HG02763 (cell line): Measurements from ENCODE around the gene HERC3.
A peak's percentile ranks its signal among the peaks of the same experiment; 100 is the strongest.

ENCODE experiments used
- ATAC-seq: cut with Tn5 transposase; IDR thresholded peaks from one replicate; pipeline ENCODE4 v1.9.1; 2021; ENCODE audit warnings: mild to moderate bottlenecking, moderate library complexity; ENCODE audit not compliant: unreplicated experiment

Gene HERC3

DNA sequence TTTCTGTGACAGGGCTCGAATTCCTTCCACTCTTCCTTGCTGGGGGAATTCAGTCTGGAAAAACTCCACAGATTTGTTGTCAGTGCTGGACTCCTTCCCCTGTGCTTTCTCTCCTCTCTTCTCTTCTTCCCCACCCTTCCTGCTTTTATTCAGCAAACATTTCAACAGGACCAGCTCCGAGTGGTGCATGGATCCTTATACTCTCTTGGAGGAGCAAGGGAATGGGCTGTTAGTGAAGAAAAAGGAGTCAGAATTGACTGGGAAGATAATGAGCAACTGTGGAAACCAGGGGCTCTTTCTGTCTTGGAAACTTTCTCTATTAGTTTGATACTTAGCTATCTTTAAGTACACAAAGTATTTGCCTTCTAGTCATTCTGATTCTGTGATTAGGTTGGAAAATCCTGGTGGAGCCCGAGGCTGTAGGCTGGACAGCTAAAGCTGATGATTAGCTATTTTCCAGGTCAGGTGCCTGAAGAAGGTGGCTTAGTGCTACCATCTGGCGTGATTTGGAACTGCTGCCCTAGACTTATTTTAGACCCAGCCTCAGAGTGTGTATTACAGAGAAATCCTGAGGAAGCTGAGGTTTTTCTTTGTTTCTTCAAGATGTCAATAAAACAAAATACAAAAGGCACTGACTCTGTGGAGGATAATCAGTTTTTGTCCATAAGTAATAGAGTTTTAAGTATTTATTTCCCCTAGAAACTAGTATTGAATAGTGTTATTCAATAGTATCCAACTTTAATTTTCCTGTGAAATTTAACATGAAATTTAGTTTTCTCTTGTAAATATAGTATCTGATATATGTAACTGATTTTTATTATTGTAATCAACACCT lies 67.0 kb downstream of the HERC3 start:
- peak; percentile 90 for ATAC-seq

DNA sequence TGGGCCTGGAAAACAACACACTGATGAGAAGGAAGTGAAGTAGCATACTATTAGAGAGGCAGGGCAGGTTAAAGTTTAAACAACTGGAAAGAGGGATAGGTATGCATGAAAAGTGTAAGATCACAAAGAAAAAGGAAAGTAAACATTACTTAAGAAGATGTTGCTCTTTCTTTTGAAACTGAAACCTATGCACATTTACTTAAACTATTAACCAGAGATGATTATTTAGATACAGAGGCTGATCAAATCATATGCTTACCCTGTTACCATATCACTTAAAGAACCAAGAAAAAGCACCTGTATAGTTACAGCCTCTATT lies 67.6 kb downstream of the HERC3 start:
- no peak for ATAC-seq

DNA sequence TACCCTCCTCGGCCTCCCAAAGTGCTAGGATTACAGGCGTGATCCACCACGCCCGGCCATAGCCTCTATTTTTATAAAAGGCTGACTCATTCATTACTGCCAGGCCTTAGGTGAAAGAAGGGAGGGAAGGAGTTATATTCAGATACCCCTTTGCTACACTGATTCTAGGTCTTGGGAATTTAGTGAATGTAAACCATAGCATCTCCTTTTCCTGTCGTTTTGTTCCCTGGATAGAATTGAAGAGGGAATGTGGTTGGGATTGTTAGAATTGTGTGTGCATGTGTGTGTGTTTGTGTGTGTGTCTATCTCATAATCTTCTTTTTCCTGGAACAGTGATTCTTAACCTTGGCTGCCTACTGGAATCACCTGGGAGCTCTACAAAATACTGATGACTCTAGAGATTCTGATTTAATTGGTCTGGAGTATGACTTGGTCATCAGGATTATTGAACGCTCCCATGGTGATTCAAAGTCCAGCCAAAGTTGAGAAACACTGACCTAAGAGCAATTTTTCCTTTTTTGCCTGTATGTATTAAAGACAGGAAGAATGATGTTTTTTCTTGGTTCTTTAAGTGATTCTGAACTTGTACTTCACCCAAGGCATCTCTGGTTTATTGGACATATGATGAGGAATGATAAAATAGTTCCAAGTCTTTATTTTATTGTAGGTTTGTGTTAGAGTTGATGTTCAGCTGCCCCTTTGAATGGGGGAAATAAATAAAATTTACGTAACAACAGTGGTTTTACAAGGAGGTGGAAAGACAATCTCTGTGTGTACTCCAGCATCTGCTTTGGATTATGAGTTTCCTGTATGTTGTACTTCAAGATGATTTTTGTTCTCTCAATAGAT lies 68.4 kb downstream of the HERC3 start:
- no peak for ATAC-seq

DNA sequence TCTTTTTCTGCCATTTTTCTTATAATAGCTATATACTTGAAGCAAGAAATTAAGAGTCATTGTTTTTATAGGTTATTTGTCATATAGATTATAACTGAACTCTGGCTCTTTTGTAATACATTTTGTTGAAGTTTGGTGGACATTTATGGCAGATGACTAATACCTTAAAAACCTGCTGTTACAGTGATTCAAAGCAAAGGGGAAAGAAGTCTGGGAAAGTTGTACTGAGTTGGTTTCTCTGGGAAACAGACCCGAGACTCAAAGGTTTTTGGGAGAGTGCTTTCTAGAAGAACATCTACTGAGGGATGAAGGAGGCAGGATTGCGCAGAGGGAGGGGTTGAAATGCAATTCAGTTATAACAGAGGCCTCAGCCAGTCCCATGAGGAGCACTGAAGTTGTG lies 69.5 kb downstream of the HERC3 start:
- ATAC-seq = no peak

DNA sequence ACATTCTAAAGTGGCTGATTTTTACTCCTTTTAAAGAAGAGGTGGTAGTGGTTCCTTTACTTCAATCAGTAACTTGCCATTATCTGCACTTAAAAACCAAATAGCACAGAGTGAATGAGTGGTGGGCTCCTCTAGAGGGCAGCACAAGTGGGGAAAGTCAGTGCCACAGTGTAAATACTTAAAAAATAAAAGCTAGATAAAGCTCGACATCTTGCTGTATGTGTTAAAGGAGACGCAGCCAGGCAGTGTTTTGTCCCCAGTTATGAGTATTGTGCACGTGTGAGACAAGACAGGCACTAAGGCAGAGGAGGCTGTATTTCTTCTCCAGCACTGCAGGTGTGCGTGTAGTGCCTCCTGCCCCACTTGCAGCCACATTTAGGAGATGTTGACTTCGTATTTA lies 80.7 kb downstream of the HERC3 start:
- ATAC-seq = peak; percentile 58

DNA sequence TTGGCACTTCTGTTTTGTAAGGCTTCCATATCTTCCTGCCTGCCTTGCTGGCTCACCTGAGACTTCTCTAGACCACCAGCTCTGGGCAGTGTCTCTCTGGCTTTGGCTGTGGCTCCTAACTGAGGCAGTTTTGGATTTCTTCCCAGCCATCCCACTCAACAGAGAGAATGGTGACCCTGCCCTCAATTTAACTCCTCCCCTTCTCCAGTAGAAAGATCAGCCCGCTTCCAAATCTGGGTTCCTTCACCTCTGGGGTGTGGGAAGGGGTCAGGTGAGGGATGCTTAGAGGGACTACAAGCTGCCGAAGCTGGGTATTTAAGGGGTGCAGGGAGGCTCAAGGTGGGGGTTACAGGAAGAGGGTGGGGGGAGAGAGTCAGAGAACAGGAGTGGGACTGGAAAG lies 81.6 kb downstream of the HERC3 start:
- ATAC-seq = no peak

DNA sequence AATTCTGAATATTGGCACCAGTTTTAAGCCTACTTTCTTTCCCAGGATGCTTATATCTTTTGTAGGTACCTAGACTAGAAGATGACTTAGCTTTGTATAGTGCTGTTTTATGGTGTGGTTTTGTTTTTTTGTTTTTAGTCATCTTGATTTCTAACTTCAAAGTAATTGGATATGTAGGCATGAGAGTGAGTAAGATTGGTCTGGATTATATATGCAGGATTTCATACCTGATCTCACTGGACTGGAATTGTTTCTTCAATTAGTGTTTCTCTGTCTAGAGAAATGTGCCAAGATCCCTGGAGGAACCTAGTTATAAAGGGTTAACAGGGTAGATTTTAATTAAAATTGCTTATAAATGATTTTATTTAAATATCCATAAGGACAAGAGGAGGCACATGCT lies 82.3 kb downstream of the HERC3 start:
- no peak for ATAC-seq

DNA sequence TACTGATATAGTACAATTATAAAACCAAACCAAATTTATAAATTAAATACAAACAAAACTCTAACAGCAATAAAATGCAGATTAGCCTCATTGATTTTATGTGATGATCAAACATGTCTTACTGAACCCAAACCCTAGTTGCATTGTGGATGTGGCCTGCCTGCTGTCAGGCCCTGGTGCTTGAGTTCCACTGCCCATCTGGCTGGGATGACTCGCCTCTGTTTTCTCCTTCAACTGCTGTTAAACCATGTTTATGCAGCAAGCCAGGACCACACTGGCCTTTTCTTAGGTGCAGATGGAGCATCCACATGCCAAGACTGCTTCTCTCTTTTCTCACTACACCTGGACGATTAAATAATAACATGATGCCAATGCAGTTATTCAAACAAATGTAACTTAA lies 82.7 kb downstream of the HERC3 start:
- ATAC-seq = no peak

DNA sequence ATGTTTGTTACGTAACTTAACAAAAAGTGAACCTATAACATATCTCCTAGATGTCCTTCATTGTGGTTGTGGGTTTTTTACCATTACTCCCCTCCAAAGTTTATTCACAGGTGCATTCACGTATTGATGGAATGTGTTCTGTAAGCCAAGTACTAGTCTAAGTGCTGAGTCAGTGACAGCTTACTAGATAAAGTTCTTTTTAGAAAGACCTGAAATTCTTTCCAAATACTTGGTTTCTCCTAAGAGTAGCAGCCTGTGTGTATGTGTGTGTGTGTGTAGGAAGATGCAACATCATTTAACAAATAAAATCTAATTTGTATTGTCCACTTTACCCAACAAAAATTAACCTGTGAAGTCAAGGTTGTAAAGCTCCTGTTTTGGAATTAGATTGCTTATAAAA lies 83.3 kb downstream of the HERC3 start:
- ATAC-seq = no peak

DNA sequence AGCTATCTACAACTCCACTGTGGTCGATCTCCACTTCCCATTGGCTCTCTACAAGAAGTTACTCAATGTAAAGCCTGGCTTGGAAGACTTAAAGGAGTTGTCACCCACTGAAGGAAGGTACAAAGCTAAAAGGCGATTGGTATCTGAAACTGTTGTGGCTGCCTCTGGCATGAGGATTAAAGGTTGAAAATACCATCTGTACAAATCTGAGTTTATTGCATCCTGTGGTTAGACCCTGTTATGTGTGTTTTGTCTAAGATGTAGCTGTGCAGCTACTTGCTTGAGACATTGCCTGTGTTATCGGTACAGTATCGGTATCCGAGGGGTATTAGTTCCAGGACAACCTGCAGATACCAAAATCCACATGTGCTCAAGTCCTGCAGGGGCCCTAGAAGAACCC lies 88.9 kb downstream of the HERC3 start:
- ATAC-seq = no peak

DNA sequence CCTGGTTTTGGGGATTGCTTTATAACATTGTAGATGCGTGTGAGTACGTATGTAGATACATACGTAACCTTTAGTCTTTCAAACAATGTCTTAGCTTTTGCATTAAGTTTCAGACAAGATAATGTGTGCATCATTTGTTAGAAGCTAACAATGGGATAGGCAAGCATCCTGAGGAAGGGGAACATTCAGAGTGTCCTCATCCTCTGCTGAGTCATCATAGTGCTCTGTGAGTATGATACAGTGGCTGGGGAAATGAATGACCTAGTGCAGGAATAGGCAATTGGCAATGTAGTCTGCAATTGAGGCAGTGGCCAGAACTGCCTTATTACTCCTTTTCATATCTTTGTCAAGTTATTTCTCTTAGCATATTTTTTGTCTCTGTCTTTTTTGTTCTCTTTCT lies 98.1 kb downstream of the HERC3 start:
- ATAC-seq = no peak

DNA sequence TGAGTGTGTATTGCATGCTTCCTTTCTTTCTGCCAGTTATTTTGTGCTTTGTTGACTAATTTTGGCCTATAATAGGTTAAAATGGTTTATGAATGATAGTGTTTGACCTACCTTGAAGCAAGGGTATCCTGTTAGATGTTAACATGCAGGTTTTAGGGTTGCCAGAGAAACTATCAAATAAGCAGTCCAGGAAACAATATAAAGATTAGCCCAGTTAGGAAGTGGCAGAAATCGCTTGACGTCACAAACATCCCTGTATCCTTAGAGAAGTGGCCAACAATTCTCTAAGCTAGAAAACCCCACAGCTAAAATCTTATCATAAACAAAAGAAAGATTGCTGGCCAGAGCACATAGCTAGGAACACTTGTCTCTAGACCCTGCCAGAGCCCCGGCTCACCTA lies 101.5 kb downstream of the HERC3 start:
- ATAC-seq = no peak

DNA sequence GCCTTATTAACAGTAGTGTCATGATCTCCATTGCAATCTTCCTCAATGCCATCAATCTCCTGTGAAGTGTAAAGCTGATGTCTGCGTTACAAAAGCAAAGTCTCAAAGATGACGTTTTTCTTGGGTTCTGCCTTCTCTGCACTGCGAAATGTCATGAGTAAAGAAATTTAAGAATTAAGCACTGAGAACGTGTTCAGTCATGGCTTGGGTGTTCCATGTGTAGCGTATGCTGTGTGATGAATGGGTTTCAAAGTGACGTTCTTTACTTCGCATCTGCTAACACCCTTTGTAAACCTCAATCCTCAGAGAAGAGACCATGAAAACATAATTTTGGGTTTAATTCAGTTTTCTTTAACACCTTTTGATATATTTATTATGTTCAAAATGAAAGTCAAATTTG lies 104.3 kb downstream of the HERC3 start:
- no peak for ATAC-seq

DNA sequence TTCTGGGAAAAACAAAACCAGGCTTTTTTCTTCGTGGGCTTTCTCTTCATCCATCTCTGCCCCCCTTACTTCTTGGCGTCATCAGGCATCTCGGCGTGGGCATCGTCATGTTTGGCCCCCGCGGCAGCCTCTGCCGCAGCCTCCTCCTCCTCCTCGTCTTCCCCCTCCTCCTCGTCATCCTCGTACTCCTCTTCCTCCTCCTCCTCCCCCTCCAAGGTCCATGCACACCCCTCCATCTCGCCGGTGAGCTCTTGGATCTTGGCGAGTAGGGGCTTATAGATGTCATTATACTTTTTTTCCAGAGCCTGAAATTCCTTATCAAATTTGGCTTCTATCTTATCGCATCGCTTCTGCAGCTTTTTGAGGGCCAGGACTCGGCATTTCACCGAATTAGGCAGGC lies 104.9 kb downstream of the HERC3 start:
- no peak for ATAC-seq

DNA sequence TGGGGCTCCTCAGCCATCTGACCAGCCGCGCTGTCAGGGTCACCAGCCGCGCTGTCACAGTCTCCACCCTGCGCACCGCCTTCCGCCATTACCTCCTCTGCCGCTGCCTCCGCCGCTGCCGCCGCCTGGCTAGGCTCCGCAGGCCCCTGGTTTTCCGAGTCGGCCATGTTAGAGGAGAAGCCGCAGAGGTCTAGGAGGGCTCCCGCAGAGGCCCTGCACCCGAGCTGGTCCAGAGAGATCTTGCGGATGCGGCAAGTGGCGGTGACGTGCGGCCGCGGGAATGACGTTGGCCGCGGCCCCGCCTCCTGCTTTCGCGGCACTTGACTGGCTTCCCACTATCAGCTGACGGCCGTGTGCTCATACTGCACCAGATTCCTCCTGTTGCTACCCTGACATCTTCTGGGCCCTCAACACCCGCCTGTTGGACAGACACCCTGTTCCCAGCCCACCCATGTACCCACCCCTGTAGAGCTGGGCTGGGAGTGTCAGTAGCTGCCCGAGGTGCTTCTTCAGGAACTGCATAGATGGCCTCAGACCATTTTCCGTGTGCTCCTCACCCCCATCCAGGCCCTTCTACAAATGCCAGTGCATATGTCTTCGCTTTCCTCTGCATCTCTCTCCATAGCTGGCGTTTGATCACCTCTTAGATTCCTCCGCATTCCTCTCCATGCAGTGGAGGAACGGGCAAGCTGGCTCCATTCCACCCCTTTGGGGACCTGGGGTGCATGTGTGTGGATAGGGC lies 105.5 kb downstream of the HERC3 start, which contains the start of gene NAP1L5:
Gene NAP1L5, minus strand, starts transcription at position 242 of the 742 bp plus-strand sequence. Its CDS starts 75 bp downstream, at position 167.
- peak; percentile 94 for ATAC-seq

DNA sequence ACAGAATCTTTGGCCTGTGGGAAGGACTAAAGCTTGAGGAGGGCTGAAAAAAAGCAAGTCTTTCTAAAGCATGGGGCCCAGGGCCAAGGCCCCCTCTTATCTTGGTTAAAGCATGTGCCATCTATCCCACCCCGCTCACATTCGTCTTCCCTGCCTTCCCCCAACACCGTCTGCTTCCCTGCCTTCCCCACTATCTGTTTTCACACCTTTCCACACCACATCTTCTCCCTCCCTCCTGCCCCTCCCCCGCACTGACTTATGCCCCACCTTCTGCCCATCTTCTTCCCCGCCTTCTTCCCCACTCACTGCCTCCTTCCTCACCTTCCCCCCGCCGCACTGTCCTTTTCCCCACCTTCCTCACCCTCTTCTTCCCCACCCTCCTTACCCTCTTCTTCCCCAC lies 106.2 kb downstream of the HERC3 start:
- no peak for ATAC-seq

DNA sequence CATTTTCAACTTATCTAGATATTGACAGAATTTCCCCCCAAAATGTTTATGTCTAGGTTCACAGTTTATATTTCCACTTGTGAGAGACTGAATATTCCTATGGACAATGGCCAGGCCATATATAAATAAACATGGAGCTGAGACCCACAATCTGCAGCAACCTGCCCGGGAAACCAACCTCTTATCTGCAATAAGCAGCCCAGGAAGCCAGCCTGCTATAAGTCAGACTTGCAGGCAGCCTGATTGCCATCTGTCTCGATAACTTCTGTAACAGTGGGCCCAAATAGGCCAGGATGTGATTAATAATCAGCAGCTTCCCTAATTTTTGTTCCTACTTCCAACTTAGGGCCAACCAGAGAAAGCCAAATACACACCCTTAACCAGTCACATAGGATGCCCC lies 110.5 kb downstream of the HERC3 start:
- no peak for ATAC-seq

DNA sequence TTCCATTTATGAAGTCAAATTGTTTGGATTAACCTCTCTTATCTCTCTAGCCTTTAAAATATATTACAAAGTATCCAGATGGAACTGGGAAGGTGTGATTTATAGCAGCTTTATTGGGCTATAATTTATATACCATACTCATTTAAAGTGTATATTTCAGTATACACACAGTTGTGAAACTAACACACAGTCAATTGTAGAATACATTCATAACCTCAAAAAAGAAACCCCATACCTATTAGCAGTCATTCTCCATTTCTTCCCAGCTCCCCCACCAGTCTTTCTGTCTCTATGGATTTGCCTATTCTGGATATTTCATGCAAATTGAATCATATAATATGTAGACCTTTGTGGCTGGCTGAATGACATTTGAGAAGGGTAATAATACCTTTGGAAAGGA lies 112.9 kb downstream of the HERC3 start:
- no peak for ATAC-seq

DNA sequence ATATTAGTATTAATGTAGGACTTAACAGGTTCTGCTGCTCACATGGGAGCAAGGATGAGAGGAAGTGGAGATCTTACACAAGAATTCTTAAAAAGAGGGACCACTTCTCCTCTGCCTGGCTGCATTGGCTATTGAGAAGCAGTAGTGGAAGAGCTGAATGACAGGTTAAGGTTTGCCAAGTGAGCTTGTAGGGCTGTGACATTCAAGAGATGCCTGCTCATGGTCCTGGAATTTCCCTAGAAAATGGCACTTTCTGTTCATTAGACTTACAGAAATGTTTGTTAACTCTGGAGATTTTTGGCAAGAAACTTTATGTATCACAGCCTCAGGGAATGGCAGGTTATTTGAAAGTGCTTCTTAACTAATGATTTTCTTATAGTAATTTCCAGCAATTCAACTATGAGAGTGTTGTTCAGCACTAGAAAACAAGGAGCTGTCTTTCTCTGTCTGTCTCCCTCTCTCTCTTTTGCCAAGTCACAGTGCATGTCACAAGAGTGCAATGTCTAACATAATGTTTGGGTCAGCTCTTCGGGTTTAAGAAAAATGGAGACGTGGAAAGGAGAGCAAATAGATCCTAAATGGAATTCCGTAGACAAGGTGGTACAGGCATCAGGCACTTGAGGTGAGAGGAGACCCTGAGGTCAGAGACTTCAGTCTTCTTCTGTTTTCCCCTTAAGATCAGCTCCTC lies 113.7 kb downstream of the HERC3 start:
- ATAC-seq = no peak

DNA sequence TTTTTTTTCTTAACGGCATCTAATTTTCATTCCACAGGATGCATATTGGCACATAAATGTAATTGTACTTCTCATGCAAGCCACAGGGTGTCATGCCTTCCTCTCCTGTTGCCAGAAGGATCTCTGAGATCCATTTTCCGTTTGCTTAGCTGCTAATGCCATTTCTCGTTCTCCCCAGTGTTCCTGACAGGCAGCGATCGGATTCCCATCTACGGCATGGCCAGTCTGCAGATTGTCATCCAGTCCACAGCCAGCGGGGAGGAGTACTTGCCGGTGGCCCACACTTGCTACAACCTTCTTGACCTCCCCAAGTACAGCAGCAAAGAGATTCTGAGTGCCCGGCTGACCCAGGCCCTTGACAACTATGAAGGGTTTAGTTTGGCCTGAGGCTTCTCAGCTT lies 114.3 kb downstream of the HERC3 start:
- no peak for ATAC-seq

DNA sequence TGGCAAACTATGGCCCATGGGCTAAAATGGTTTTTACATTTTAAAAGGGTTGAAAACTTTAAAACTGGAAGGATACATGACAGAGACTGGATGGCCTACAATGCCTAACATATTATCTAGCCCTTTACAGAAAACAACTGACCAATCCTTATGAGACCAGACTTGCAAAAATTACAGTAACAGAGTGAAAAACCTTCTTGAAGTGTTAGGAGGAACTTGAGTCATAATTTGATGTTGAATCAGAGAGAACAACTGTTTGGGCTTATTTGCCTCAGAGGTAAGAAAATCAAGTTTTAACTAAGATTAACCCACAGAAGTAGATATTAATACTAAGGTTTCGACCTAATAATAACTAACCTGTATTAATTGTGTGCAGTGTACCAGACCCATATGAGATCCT lies 117.7 kb downstream of the HERC3 start:
- no peak for ATAC-seq
